ENCODE data around the gene ARID3C. TPM values are rescaled to one million over a fixed set of nuclear protein-coding genes. Genes with fewer than 3 reads are reported as not detected.

The ARID3C gene
- total RNA-seq, 2 experiments from 2014 or later = 0.38 to 1.9 TPM

- H4K20me1 ChIP-seq (ENCODE audit: insufficient read depth, low read length) = no peaks in the 10 kb centered on the region
- H3K36me3 ChIP-seq (ENCODE audit: insufficient read depth, low read length) = no peaks in the 10 kb centered on the region
- no peak for DNase-seq (ENCODE audit: low spot score)
- TF ChIP-seq EZH2phosphoT487 (IDR thresholded peaks at IDR 0.05; ENCODE audit: borderline replicate concordance, low read depth, low read length) = no peak
- TF ChIP-seq CTCF (conservative IDR thresholded peaks at IDR 0.05; ENCODE audit: low read length) = no peak
- POLR2A ChIA-PET = interaction anchor here (0.8 kb wide), 1 partner anchor 14 kb away, joined by 3 read pairs; no protein-coding TSS in a partner anchor
- no peaks in the 10 kb centered on the region for H3K79me2 ChIP-seq (ENCODE audit: insufficient read depth, low read depth, low read length)
- H3K4me1 ChIP-seq (ENCODE audit: insufficient read depth, low read length, poor library complexity, severe bottlenecking) = peaks cover 8% of the 10 kb centered on the region
- intact Hi-C loops (cut with micrococcal nuclease; ENCODE audit: unreplicated experiment) = no loop called here
- H3K4me3 ChIP-seq (ENCODE audit: low read depth, low read length, poor library complexity, severe bottlenecking) = no peak overlapping the region
- BruUV-seq (replicated peaks) = no TSS peak
- no peak overlapping the region for H2AFZ ChIP-seq (ENCODE audit: low read length)
- H3K9me3 ChIP-seq (ENCODE audit: low read length) = no peaks in the 10 kb centered on the region
- H3K9me2 ChIP-seq (ENCODE audit: insufficient read depth, low read length) = no peaks in the 10 kb centered on the region
- no peak overlapping the region for H3K4me2 ChIP-seq (ENCODE audit: low read length)
- no peak overlapping the region for H3K27ac ChIP-seq (ENCODE audit: low read depth, low read length, poor library complexity, severe bottlenecking)
- CTCF ChIA-PET (ENCODE audit: unreplicated experiment) = no interaction called here
Observed at GRCh38 chr9:34624475-34625185, 4.2 kb downstream of the ARID3C start.

GRCh38 chr9:34623374-34624235 lies 5.3 kb downstream of the ARID3C start:
- no peaks in the 10 kb centered on the region for H4K20me1 ChIP-seq (ENCODE audit: insufficient read depth, low read length)
- no peaks in the 10 kb centered on the region for H3K9me3 ChIP-seq (ENCODE audit: low read length)
- DNase-seq (ENCODE audit: low spot score) = no peak
- TF ChIP-seq CTCF (conservative IDR thresholded peaks at IDR 0.05; ENCODE audit: low read length) = no peak
- TF ChIP-seq EZH2phosphoT487 (IDR thresholded peaks at IDR 0.05; ENCODE audit: borderline replicate concordance, low read depth, low read length) = no peak
- no peaks in the 10 kb centered on the region for H3K36me3 ChIP-seq (ENCODE audit: insufficient read depth, low read length)
- no TSS peak for BruUV-seq (replicated peaks)
- POLR2A ChIA-PET = no interaction called here
- intact Hi-C loops (cut with micrococcal nuclease; ENCODE audit: unreplicated experiment) = no loop called here
- no peak overlapping the region for H3K4me2 ChIP-seq (ENCODE audit: low read length)
- no peak overlapping the region for H3K27ac ChIP-seq (ENCODE audit: low read depth, low read length, poor library complexity, severe bottlenecking)
- H3K79me2 ChIP-seq (ENCODE audit: insufficient read depth, low read depth, low read length) = no peaks in the 10 kb centered on the region
- no peak overlapping the region for H3K4me3 ChIP-seq (ENCODE audit: low read depth, low read length, poor library complexity, severe bottlenecking)
- CTCF ChIA-PET (ENCODE audit: unreplicated experiment) = no interaction called here
- peaks cover 15% of the 10 kb centered on the region for H3K4me1 ChIP-seq (ENCODE audit: insufficient read depth, low read length, poor library complexity, severe bottlenecking)
- H2AFZ ChIP-seq (ENCODE audit: low read length) = no peak overlapping the region
- H3K9me2 ChIP-seq (ENCODE audit: insufficient read depth, low read length) = no peaks in the 10 kb centered on the region

Measured in OCI-LY7 (cell line).